NCI-H82 treated with DMSO at 0.1 percent for 48 hours (cell line): ENCODE measurements around the gene KCNJ12.
"Not testable (repeated sequence)": the region's sequence is repeated elsewhere in the genome, so short reads cannot be mapped to it uniquely, and the experiment has no call there.

ENCODE experiments used
- DNase-seq: peaks from one replicate; lab custom pipeline; 2025; ENCODE audit not compliant: unreplicated experiment; lab: John Stamatoyannopoulos, UW

Gene KCNJ12

GRCh38 chr17:21376081-21376758, at the start of gene KCNJ12:
Gene KCNJ12 (plus strand): TSS chr17:21376357. CDS start chr17:21415343, 38,986 bp downstream.
- DNase-seq: no peak

GRCh38 chr17:21327921-21328320, 48.2 kb upstream of the KCNJ12 start:
- not testable (repeated sequence) for DNase-seq

GRCh38 chr17:21328778-21329177, 47.4 kb upstream of the KCNJ12 start:
- DNase-seq: not testable (repeated sequence)

GRCh38 chr17:21330436-21331160, 45.6 kb upstream of the KCNJ12 start:
- no peak for DNase-seq

GRCh38 chr17:21336541-21337294, 39.4 kb upstream of the KCNJ12 start:
- not testable (repeated sequence) for DNase-seq

GRCh38 chr17:21337981-21338625, 38.1 kb upstream of the KCNJ12 start:
- not testable (repeated sequence) for DNase-seq

GRCh38 chr17:21339011-21339410, 37.1 kb upstream of the KCNJ12 start:
- DNase-seq: no peak

GRCh38 chr17:21339571-21339970, 36.6 kb upstream of the KCNJ12 start:
- not testable (repeated sequence) for DNase-seq

GRCh38 chr17:21340407-21340806, 35.8 kb upstream of the KCNJ12 start:
- DNase-seq: not testable (repeated sequence)

- DNase-seq: not testable (repeated sequence)
These were observed 34.9 kb upstream of the KCNJ12 start for GRCh38 chr17:21341279-21341678.

- not testable (repeated sequence) for DNase-seq
These were observed 34.1 kb upstream of the KCNJ12 start for GRCh38 chr17:21341925-21342540.

GRCh38 chr17:21343061-21343949, 32.9 kb upstream of the KCNJ12 start:
- not testable (repeated sequence) for DNase-seq

GRCh38 chr17:21344801-21345200, 31.4 kb upstream of the KCNJ12 start:
- not testable (repeated sequence) for DNase-seq

- no peak for DNase-seq
These were observed 30.9 kb upstream of the KCNJ12 start for GRCh38 chr17:21345236-21345635.

GRCh38 chr17:21346107-21346506, 30.1 kb upstream of the KCNJ12 start:
- not testable (repeated sequence) for DNase-seq

GRCh38 chr17:21346651-21347250, 29.4 kb upstream of the KCNJ12 start:
- DNase-seq: not testable (repeated sequence)

- DNase-seq: not testable (repeated sequence)
These were observed 28.5 kb upstream of the KCNJ12 start for GRCh38 chr17:21347660-21348059.

- not testable (repeated sequence) for DNase-seq
These were observed 27.9 kb upstream of the KCNJ12 start for GRCh38 chr17:21348081-21348925.
